Measurements from ENCODE around the gene RASEF.

RASEF gene

GRCh38 chr9:83056174-83056573, 6.8 kb downstream of the RASEF start:
- no peak for DNase-seq (ENCODE audit: low spot score)

- DNase-seq (ENCODE audit: low spot score): no peak
These were observed 14.8 kb downstream of the RASEF start for GRCh38 chr9:83047839-83048775.

GRCh38 chr9:83043597-83043996, 19.3 kb downstream of the RASEF start:
- DNase-seq (ENCODE audit: low spot score): peak; percentile 56

GRCh38 chr9:83041771-83042170, 21.2 kb downstream of the RASEF start:
- DNase-seq (ENCODE audit: low spot score): no peak

GRCh38 chr9:83039303-83039702, 23.6 kb downstream of the RASEF start:
- no peak for DNase-seq (ENCODE audit: low spot score)

GRCh38 chr9:83036043-83036442, 26.9 kb downstream of the RASEF start:
- DNase-seq (ENCODE audit: low spot score): no peak

- DNase-seq (ENCODE audit: low spot score): no peak
These were observed 27.8 kb downstream of the RASEF start for GRCh38 chr9:83035143-83035542.

- no peak for DNase-seq (ENCODE audit: low spot score)
These were observed 28.4 kb downstream of the RASEF start for GRCh38 chr9:83034587-83034986.

- DNase-seq (ENCODE audit: low spot score): no peak
These were observed 28.9 kb downstream of the RASEF start for GRCh38 chr9:83034026-83034425.

GRCh38 chr9:83032065-83032625, 30.8 kb downstream of the RASEF start:
- no peak for DNase-seq (ENCODE audit: low spot score)

- DNase-seq (ENCODE audit: low spot score): peak; percentile 47
These were observed 32.4 kb downstream of the RASEF start for GRCh38 chr9:83030391-83031107.

- no peak for DNase-seq (ENCODE audit: low spot score)
These were observed 33.3 kb downstream of the RASEF start for GRCh38 chr9:83029531-83030137.

GRCh38 chr9:83027153-83027891, 35.6 kb downstream of the RASEF start:
- peak; percentile 78 for DNase-seq (ENCODE audit: low spot score)

- DNase-seq (ENCODE audit: low spot score): no peak
These were observed 38.3 kb downstream of the RASEF start for GRCh38 chr9:83024506-83025125.

- DNase-seq (ENCODE audit: low spot score): no peak
These were observed 39.8 kb downstream of the RASEF start for GRCh38 chr9:83023151-83023550.

- DNase-seq (ENCODE audit: low spot score): no peak
These were observed 42.1 kb downstream of the RASEF start for GRCh38 chr9:83020864-83021263.

GRCh38 chr9:83020327-83020726, 42.6 kb downstream of the RASEF start:
- no peak for DNase-seq (ENCODE audit: low spot score)

- DNase-seq (ENCODE audit: low spot score): no peak
These were observed 43.7 kb downstream of the RASEF start for GRCh38 chr9:83019246-83019645.

- no peak for DNase-seq (ENCODE audit: low spot score)
These were observed 47.0 kb downstream of the RASEF start for GRCh38 chr9:83015897-83016296.

- DNase-seq (ENCODE audit: low spot score): peak; percentile 57
These were observed 48.9 kb downstream of the RASEF start for GRCh38 chr9:83013867-83014605.

Measured in GM03348 (cell line).